ENCODE data around the gene SFTPA1. TPM values are rescaled to one million over a fixed set of nuclear protein-coding genes. Genes with fewer than 3 reads are reported as not detected.
"Not testable (repeated sequence)": the region's sequence is repeated elsewhere in the genome, so short reads cannot be mapped to it uniquely, and the experiment has no call there.

Gene SFTPA1
- polyA plus RNA-seq, 1 donor, result not detected

DNA sequence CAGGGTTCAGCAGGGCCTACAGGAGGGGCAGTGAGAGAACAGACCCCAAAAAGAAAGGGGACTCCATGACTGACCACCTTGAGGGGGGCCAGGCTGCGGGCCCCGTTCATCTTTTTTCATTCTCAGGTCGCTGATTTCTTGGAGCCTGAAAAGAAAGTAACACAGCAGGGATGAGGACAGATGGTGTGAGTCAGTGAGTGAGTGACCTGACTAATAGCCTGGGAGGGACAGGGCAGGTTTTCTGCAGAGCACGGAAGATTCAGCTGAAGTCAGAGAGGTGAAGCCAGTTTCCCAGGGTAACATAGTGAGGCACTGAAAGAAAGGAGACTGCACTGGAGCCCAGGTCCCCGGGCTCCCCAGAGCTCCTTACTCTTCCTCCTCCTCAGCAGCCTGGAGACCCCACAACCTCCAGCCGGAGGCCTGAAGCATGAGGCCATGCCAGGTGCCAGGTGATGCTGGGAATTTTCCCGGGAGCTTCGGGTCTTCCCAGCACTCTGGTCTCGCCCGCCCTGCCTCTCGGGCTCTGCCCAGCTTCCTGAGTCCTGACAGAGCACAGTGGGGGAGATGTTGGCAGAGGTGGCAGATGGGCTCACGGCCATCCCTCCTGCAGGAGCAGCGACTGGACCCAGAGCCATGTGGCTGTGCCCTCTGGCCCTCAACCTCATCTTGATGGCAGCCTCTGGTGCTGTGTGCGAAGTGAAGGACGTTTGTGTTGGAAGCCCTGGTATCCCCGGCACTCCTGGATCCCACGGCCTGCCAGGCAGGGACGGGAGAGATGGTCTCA is 646 bp downstream of the SFTPA1 start:
- not testable (repeated sequence) for DNase-seq (ENCODE audit: low read depth)

DNA sequence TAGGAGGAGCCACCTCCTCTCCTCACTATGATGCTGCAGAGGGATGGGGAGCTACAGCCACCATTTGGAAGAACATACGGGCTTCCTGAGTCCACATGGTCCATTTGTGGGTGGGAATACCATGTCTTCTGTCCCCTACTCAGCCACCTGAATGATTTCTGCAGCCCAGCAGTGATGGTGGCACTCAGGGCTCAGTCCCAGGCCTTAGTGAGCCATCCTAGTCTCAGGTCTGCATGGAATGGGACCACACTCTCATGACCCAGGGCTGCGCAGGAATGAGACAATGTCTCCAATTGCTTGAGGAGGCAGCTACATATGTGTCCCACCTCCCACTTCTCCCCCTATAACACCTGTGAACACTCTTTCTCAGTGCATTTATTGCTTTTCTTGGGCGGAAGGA is 4.8 kb downstream of the SFTPA1 start:
- DNase-seq (ENCODE audit: low read depth), result no peak

DNA sequence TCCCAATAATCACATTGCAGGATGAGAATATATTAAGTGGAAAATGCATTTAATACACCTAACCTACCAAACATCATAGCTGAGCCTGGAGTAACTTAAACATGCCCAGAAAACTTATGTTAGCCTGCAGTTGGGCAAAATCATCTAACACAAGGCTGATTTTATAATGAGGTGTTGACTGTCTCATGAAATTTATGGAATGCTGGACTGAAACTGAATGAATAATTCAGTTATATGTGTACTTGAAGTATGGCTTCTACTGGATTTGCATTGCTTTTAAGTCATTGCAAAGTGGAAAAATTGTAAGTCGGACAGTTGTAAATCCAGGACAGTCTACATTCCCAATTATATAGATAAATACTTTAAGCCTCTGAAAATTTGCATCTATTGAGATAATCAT is 5.4 kb downstream of the SFTPA1 start:
- DNase-seq (ENCODE audit: low read depth), result no peak

DNA sequence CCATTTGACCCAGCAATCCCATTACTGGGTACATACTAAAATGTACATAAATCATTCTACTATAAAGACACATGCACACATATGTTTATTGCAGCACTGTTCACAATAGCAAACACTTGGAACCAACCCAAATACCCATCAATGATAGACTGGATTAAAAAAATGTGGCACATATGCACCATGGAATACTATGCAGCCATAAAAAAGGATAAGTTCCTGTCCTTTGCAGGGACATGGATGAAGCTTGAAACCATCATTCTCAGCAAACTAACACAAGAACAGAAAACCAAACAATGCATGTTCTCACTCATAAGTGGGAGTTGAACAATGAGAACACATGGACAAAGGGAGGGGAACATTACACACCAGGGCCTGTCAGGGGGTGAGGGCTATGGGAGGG is 12.9 kb downstream of the SFTPA1 start:
- DNase-seq (ENCODE audit: low read depth), result not testable (repeated sequence)

DNA sequence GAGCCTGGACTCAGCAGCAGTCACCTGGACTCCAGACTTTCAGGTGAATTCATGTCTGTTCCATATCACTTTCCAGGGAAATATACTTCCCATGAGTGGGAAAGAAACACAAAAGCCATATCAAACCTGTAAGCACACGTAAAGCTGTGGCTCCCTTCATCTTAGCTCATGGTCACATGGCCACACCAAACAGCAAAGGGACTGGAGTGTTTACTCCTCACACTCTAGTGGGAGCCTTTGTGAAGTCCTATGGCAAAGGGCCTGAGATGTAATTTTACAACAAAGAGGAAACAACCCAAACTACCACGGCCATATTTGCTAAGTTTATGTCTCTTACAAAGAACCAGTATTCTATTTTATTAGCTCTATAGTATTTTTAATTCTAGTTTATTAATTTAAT is 16.3 kb downstream of the SFTPA1 start:
- DNase-seq (ENCODE audit: low read depth), result no peak

DNA sequence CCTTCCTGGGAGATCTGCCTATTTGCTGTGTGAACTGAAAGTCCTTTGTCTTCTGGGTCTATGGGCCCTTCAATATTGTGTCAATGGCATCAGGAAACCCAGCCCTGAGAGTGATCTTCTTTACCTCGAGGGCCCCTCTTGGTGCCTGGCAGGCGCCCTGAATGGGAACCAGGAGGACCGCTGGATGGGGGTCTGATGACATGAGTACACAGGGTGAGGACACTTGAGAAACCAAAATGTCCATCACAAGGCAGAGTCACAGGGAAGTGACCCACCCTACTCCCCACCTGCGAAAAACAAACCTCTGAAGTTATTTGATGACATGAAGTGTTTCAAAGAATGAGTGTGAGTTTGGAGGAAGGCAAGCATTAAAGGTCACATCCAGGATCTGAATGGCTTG is 17.3 kb downstream of the SFTPA1 start:
- DNase-seq (ENCODE audit: low read depth), result no peak

DNA sequence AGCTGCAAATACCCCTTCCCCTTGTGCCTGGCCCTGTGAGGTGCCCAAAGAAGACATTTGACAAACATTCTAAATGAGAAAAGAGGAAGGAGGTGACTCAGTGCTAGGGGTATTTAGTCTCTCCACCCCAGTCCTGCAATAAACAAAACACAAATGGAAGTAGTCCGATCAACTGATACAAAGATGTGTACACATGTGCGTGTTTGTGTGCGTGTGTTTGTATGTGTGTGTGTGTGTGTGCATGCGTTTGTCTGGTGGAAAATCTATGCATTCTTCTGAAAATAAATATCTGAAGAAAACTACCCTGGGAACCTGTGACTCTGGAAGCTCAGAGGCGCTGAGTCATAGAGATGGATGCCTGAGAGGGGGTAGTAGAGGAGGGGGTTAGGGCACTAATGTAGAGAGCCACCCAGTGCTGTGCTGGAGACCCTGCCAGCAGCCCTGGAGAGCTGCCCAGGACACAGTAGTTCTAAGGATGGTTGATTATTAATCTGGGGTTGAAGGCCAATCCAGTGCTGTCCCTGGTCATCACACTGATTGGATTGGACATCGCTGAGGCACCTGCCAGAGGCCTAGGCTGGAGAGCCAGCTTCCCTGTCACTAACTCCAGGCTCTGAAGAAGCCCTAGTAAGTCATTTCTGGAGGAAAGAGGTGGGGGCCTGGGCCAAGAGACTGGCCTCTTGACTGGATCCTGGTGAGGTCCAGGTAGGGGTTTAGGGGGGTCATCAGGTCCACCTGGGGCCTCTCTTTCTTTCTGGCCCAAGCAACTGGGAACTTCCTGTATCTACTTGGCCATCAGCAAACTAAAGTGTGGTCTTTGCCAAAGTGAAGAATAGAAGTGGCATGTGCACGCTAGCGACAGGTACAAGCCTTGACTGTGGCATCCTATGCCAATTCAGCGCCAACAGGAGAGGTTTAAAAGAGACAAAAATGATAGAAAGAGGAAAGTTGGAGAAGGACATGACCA is 18.5 kb downstream of the SFTPA1 start:
- DNase-seq (ENCODE audit: low read depth), result no peak

DNA sequence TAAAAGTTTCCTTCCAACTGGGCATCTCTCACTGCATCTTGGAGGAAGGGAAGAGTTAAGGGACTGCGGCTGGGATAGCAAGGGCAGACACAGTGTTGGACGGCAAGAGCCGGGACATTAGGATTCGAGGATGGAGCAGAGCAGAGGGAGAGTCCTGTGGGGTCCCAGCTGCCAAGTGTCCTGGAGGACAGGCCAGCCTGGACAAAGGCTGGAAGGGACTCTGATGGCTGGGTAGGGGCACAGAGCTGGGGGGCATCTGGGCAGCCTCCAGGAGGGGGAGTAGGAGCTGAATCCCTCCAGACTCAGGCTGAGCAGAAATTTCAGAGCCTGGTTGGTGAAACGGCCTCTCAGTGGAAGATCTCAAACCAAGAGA is 19.2 kb downstream of the SFTPA1 start:
- no peak for DNase-seq (ENCODE audit: low read depth)

DNA sequence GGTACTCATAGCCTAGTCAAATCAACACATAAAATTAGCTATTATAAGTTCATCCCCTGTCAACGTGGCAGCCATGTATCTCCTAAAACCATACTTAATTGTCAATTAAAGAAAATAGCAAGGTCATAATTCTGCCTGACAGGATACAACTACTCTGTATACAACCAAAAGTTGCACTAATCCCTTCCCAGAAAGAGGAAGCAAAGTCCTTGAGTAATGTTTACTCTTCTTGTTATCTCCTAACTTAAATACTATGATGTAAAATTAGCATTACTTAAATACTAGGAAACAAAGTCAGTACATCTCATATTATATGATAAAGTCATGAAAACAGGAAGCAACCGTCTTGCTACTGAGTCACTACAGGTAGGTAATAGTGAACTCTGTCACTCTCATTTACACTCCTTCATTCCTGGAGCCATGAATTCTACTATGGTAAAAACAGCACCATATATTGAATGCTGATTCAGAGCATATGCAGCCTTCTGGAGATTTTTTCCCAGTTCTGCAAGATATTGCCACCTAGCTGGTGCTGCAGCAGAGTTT is 26.0 kb downstream of the SFTPA1 start:
- DNase-seq (ENCODE audit: low read depth), result not testable (repeated sequence)

DNA sequence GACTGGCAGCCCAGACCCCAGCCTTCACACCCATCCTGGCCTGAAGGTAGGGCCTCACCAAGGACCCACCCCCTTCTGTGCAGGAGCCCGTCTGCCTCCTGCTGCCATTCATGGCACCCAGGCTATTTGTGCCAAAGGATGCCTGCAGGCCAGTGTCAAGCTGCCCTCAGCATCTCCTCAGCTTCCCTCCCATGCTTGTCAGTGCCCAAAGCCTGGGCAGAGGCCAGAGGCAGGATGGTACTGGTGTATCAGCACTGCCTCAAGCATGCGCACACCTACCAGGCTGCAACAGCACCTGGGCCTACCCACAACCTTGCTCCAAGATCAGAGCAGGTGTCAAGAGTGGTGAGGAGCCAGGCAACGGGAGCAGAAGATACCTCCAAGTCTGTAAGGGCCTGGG is 27.6 kb downstream of the SFTPA1 start:
- no peak for DNase-seq (ENCODE audit: low read depth)

DNA sequence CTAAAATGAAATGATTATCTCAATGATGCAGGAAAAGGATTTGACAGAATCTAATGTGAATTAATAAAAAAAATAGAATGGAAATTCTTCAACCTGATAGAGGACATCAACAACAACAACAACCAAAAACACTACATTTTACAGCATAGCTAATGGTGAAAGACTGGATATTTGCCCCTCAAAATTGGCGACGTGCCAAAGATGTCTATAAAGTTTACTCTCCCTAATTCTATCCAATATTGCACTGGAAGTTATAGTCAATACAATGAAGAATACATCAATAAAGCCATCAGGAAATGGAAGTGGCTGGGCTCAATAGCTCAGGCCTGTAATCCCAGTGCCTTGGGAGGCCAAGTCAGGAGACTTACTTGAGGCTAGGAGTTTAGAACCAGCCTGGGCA is 42.0 kb downstream of the SFTPA1 start:
- not testable (repeated sequence) for DNase-seq (ENCODE audit: low read depth)

DNA sequence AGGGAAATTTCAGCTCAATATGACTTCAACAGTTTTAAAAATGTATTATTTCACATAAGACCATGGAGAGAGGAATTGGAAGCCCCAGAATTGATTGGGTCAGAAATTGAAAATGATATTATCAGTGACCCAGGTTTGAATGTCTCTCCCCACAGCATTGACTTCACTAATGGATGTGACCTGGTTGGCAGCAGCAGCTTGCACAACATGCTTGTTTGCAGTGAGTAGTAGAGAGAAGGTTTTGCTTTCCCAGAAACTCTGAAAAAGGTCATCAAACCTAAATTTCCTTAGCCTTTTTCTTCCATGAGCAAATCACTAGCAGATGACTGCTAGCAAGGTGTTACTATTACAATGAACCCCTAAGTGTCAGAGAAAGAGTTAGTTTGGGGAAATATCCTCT is 52.5 kb downstream of the SFTPA1 start:
- DNase-seq (ENCODE audit: low read depth), result not testable (repeated sequence)

DNA sequence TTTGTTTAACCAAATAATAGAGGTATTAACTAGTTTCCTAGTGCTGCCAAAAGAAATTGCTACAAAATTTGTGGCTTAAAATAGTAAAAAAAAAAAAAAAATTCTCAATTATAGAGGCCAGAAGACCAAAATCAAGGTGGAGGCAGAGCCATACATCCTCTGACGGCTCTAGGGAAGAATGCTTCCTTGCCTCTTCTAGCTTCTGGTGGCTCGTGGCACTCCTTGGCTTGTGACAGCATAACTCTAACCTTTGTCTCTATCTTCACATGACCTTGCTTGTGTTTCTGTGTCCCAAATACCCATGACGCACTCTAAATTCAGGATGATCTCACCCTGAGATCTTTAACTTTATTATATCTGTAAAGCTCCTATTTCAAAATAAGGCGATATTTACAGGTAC is 53.9 kb downstream of the SFTPA1 start:
- not testable (repeated sequence) for DNase-seq (ENCODE audit: low read depth)

Other genes starting within 250 kb of the SFTPA1 start
- 68.8 TPM for gene ZCCHC24, start 165.3 kb upstream of the SFTPA1 start, polyA plus RNA-seq (ENCODE audit: insufficient read length)
- gene EIF5AL1, start 98.4 kb upstream of the SFTPA1 start, polyA plus RNA-seq (ENCODE audit: insufficient read length), result 0.49 TPM
- gene SFTPA2, start 50.5 kb upstream of the SFTPA1 start, polyA plus RNA-seq (ENCODE audit: insufficient read length), result 0.15 TPM
- 1.2 TPM for gene NUTM2B, start 92.3 kb downstream of the SFTPA1 start, polyA plus RNA-seq (ENCODE audit: insufficient read length)
- 0.59 TPM for gene NUTM2E, start 215.8 kb downstream of the SFTPA1 start, polyA plus RNA-seq (ENCODE audit: insufficient read length)